B cell (primary cell): Measurements from ENCODE around the gene BRI3. TPM values are rescaled to one million over a fixed set of nuclear protein-coding genes. Genes with fewer than 3 reads are reported as not detected.

Experiments
- ATAC-seq: fragments of 200-7000 bp; cut with Tn5 transposase; one replicate; pipeline ENCODE4 v1.10.0; 2021; ENCODE audit warnings: low read depth, mild to moderate bottlenecking, moderate number of reproducible peaks, moderate library complexity
- CTCF ChIA-PET: fragments of 350-600 bp; sonication (Branson Sonifier 250); formaldehyde crosslinking; loops from one replicate; lab custom pipeline; 2021; ENCODE audit warnings: antibody characterized with exemption, inconsistent platforms; lab: Charles Lee
- POLR2A ChIA-PET: fragments of 350-600 bp; sonication (Branson Sonifier 250); formaldehyde crosslinking; loops from one replicate; lab custom pipeline; 2021; ENCODE audit warnings: antibody characterized with exemption; lab: Charles Lee
- DNase-seq: peaks from one replicate; pipeline ENCODE4 v3.0.0; 2013
- H2AFZ ChIP-seq: 2 replicates; pipeline ENCODE4 v1.6.1; 2012; ENCODE audit warnings: mild to moderate bottlenecking, low read depth, low read length; ENCODE audit not compliant: insufficient read depth, poor library complexity, severe bottlenecking
- H3K27ac ChIP-seq, 2 donors: 1 replicate in 1 of 2; 2 replicates in 1 of 2; pipeline ENCODE4 v1.5.1; 2012 to 2013; ENCODE audit warnings: low read length in 2 of 2, mild to moderate bottlenecking in 2 of 2, moderate library complexity in 1 of 2
- H3K27me3 ChIP-seq, 4 experiments: fragments of 200-600 bp in 1 of 4; sonication (generic) in 1 of 4; replicated peaks in 1 of 4; 1 replicate in 2 of 4; 2 replicates in 2 of 4; pipeline versions ENCODE4 v1.6.1 to v1.7.0; 2013 to 2016; ENCODE audit warnings: low read length in 3 of 4, mild to moderate bottlenecking in 2 of 4, mixed read lengths in 1 of 4, moderate library complexity in 1 of 4; ENCODE audit not compliant: insufficient read depth in 4 of 4, control insufficient read depth in 3 of 4; ENCODE audit errors: control extremely low read depth in 1 of 4
- H3K36me3 ChIP-seq, 2 experiments: replicated peaks in 1 of 2; 1 replicate in 1 of 2; 2 replicates in 1 of 2; pipeline versions ENCODE4 v1.6.1 to v1.7.1; 2013; ENCODE audit warnings: low read length in 1 of 2; ENCODE audit not compliant: insufficient read depth in 2 of 2, control insufficient read depth in 1 of 2; ENCODE audit errors: control extremely low read depth in 1 of 2, extremely low read depth in 1 of 2
- H3K4me1 ChIP-seq, 2 donors: fragments of 200-600 bp in 1 of 2; sonication (generic) in 1 of 2; 1 replicate in 1 of 2; 2 replicates in 1 of 2; pipeline versions ENCODE4 v1.5.1 to v1.6.1; 2013 to 2017; ENCODE audit warnings: low read length in 2 of 2; ENCODE audit not compliant: control insufficient read depth in 2 of 2, insufficient read depth in 2 of 2
- H3K4me2 ChIP-seq: replicated peaks from 2 replicates; pipeline ENCODE3; 2012; ENCODE audit warnings: mild to moderate bottlenecking, low read depth, low read length; ENCODE audit not compliant: poor library complexity, severe bottlenecking
- H3K4me3 ChIP-seq, 5 experiments: fragments of 200-600 bp in 1 of 5; sonication (generic) in 1 of 5; 1 replicate in 3 of 5; 2 replicates in 2 of 5; pipeline versions ENCODE4 v1.5.1 to v1.7.0; 2011 to 2016; ENCODE audit warnings: low read length in 4 of 5, mild to moderate bottlenecking in 4 of 5, low read depth in 2 of 5, control low read depth in 1 of 5, moderate library complexity in 1 of 5; ENCODE audit not compliant: insufficient read depth in 1 of 5; ENCODE audit errors: control extremely low read depth in 1 of 5, extremely low read depth in 1 of 5
- H3K79me2 ChIP-seq: fragments of 200-600 bp; sonication (generic); one replicate; pipeline ENCODE4 v1.6.0; 2016; ENCODE audit warnings: low read length; ENCODE audit not compliant: control insufficient read depth, insufficient read depth
- H3K9ac ChIP-seq: fragments of 200-600 bp; sonication (generic); 2 replicates; pipeline ENCODE4 v1.6.1; 2017; ENCODE audit warnings: mild to moderate bottlenecking, low read length, moderate library complexity
- H3K9me3 ChIP-seq, 3 donors: one replicate each; pipeline versions ENCODE4 v1.6.1 to v1.7.1; 2013; ENCODE audit warnings: low read length in 2 of 3; ENCODE audit not compliant: control insufficient read depth in 2 of 3, insufficient read depth in 1 of 3; ENCODE audit errors: control extremely low read depth in 1 of 3
- H4K20me1 ChIP-seq: 2 replicates; pipeline ENCODE4 v1.6.0; 2012; ENCODE audit warnings: mild to moderate bottlenecking, low read length; ENCODE audit not compliant: insufficient read depth, control insufficient read depth, poor library complexity, severe bottlenecking
- H3K27ac Mint-ChIP-seq: one replicate; pipeline ENCODE4 v1.8.0; 2021; ENCODE audit warnings: mixed read lengths
- H3K27me3 Mint-ChIP-seq: one replicate; pipeline ENCODE4 v1.8.0; 2021; ENCODE audit warnings: mixed read lengths
- H3K4me1 Mint-ChIP-seq: one replicate; pipeline ENCODE4 v1.8.0; 2021; ENCODE audit warnings: mixed read lengths
- H3K4me3 Mint-ChIP-seq: one replicate; pipeline ENCODE4 v1.8.0; 2021; ENCODE audit warnings: mixed read lengths
- H3K9me3 Mint-ChIP-seq: one replicate; pipeline ENCODE4 v1.8.0; 2022; ENCODE audit warnings: mixed read lengths; ENCODE audit not compliant: insufficient read depth
- CTCF ChIP-seq: fragments of 200-600 bp; IDR thresholded peaks from one replicate; pipeline ENCODE4 v1.8.0; 2022; ENCODE audit warnings: antibody characterized with exemption, mild to moderate bottlenecking
- EZH2 ChIP-seq: IDR thresholded peaks from 2 replicates; pipeline ENCODE4 v1.6.1; 2012; ENCODE audit warnings: borderline replicate concordance, low read depth, mild to moderate bottlenecking, moderate library complexity, low read length; ENCODE audit not compliant: insufficient read depth, poor library complexity, severe bottlenecking
- WGBS: methylation state at CpG from one replicate; pipeline ENCODE4 v1.1.5; 2013; ENCODE audit warnings: missing lambda C conversion rate; ENCODE audit not compliant: insufficient coverage; 5-methylcytosine and 5-hydroxymethylcytosine counted together
- intact Hi-C: fragments of 100-400 bp; cut with micrococcal nuclease; formaldehyde crosslinking; loops from one replicate; pipeline ENCODE4 v1.10.0; 2022
- polyA plus RNA-seq: library from polyadenylated mRNA; depleted of rRNA; stranded (reverse); fragments of >200 nt; gene quantifications from 2 replicates; pipeline ENCODE4 v1.2.3, GENCODE V29; 2012
- total RNA-seq, 2 donors: library from RNA; stranded (reverse); fragments of 120-200 nt in 1 of 2; gene quantifications; 1 replicate in 1 of 2; 2 replicates in 1 of 2; pipeline versions ENCODE4 v1.2.3 to v1.2.4, GENCODE V29; 2013 to 2022

The BRI3 gene
- total and polyA plus RNA-seq, 2 donors (not counting 1 experiment from before 2014, with no cell fraction given): 21.6 to 86.7 TPM

- peaks cover 4 to 15% of the 10 kb centered on the region in 2 donors for H3K4me1 ChIP-seq
- no peak overlapping the region for H3K27ac ChIP-seq
- no peak overlapping the region for H3K4me3 ChIP-seq
- no peak overlapping the region for H3K9ac ChIP-seq
- no peak overlapping the region for H3K4me2 ChIP-seq
- Mint-ChIP-seq H3K9me3 (no peaks in the 10 kb centered on the region), H3K27me3 (no peaks in the 10 kb centered on the region), H3K4me1 (peaks cover 13% of the 10 kb centered on the region), H3K27ac (no peak overlapping the region), H3K4me3 (no peak overlapping the region)
- H3K9me3 ChIP-seq: no peaks in the 10 kb centered on the region
- H4K20me1 ChIP-seq: no peaks in the 10 kb centered on the region
- DNase-seq (no peak), ATAC-seq (no peak)
- H2AFZ ChIP-seq: no peak overlapping the region
- intact Hi-C loops: no loop called here
- POLR2A ChIA-PET: no interaction called here
- no peaks in the 10 kb centered on the region for H3K27me3 ChIP-seq
- WGBS: no CpG with 5 or more reads among the region's 5 CpGs
- no peaks in the 10 kb centered on the region for H3K79me2 ChIP-seq
- TF ChIP-seq EZH2 (no peak), CTCF (no peak)
- no peaks in the 10 kb centered on the region for H3K36me3 ChIP-seq
- CTCF ChIA-PET: no interaction called here
These were observed 5.2 kb upstream of the BRI3 start for GRCh38 chr7:98276241-98276761.

GRCh38 chr7:98278408-98278807 is 3.1 kb upstream of the BRI3 start:
- H3K4me3 ChIP-seq: no peak overlapping the region
- H3K4me2 ChIP-seq: no peak overlapping the region
- Mint-ChIP-seq H3K4me3 (no peak overlapping the region), H3K27ac (no peak overlapping the region), H3K9me3 (no peaks in the 10 kb centered on the region), H3K27me3 (no peaks in the 10 kb centered on the region), H3K4me1 (peaks cover 26% of the 10 kb centered on the region)
- H2AFZ ChIP-seq: no peak overlapping the region
- peaks cover 17 to 30% of the 10 kb centered on the region in 2 donors for H3K4me1 ChIP-seq
- no peaks in the 10 kb centered on the region for H3K36me3 ChIP-seq
- peaks cover 3% of the 10 kb centered on the region for H4K20me1 ChIP-seq
- no peak overlapping the region for H3K9ac ChIP-seq
- no peak for ATAC-seq
- no peak for DNase-seq
- H3K27me3 ChIP-seq: no peaks in the 10 kb centered on the region
- H3K79me2 ChIP-seq: peaks cover 13% of the 10 kb centered on the region
- CTCF ChIA-PET: interaction anchor here (1.7 kb wide), 1 partner anchor 38 kb away, joined by 3 read pairs; no protein-coding TSS in a partner anchor
- no peak overlapping the region for H3K27ac ChIP-seq
- no peak for TF ChIP-seq CTCF
- TF ChIP-seq EZH2: no peak
- no peaks in the 10 kb centered on the region for H3K9me3 ChIP-seq
- intact Hi-C loops: no loop called here
- POLR2A ChIA-PET: interaction anchor here (0.7 kb wide), 1 partner anchor 58 kb away, joined by 3 read pairs; no protein-coding TSS in a partner anchor
- WGBS: 95% methylated on average over 5 of the region's 5 CpGs
